OCI-LY1 (cell line): ENCODE measurements around the gene UCKL1.

Source experiments
- EZH2 ChIP-seq: fragments of 200-600 bp; sonication (generic), shearing (Covaris generic); IDR thresholded peaks from 2 replicates; pipeline ENCODE4 v1.8.0; 2017; ENCODE audit warnings: borderline replicate concordance, mixed run types, mild to moderate bottlenecking, antibody characterized with exemption, low read length, moderate library complexity, mixed read lengths
- TF ChIP-seq, protein P1 (sequence below): fragments of 200-600 bp; sonication (generic), shearing (Covaris generic); IDR thresholded peaks from 2 replicates; pipeline ENCODE4 v1.5.1; 2017; ENCODE audit warnings: mild to moderate bottlenecking, antibody characterized with exemption, low read length, moderate library complexity, mixed read lengths

DNA sequence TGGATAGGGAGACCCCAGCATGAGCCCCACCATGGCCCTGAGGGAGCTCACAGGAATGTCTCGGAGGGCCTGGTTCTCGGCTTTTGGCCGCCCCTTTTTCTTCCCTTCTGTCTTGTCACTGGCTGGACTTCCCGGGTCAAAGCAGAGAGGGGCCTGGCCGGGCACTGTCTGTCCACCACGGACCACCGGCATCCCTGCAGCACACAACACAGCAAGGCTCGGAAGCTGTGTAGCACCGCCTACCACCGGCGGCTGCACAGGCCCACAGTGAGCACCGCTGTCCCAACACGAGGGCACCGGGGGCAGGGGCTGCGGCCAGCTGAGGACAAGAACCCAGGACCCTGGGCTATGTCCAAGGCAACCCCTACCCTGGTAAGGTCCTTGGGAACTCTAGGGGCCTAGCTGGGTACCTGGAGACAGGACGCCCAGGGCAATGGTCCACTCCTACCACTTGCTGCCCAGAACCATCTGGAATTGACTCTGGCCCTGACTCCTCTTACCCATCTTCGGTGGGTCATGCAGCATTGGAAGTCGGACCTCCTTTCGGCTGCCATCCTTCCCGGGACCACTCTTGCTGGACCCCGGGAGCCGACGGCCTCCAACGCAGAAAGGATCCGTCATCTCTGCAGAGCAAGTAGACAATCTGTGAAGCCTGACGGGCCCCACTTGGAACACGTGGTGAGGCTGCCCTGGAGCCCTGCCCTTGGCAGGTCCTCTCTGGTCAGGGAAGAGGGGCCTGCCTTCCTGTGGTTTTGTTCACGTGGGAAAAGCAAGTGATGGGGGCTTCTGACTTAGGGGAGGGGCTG lies 11.3 kb upstream of the UCKL1 start:
- TF ChIP-seq, protein P1, sequence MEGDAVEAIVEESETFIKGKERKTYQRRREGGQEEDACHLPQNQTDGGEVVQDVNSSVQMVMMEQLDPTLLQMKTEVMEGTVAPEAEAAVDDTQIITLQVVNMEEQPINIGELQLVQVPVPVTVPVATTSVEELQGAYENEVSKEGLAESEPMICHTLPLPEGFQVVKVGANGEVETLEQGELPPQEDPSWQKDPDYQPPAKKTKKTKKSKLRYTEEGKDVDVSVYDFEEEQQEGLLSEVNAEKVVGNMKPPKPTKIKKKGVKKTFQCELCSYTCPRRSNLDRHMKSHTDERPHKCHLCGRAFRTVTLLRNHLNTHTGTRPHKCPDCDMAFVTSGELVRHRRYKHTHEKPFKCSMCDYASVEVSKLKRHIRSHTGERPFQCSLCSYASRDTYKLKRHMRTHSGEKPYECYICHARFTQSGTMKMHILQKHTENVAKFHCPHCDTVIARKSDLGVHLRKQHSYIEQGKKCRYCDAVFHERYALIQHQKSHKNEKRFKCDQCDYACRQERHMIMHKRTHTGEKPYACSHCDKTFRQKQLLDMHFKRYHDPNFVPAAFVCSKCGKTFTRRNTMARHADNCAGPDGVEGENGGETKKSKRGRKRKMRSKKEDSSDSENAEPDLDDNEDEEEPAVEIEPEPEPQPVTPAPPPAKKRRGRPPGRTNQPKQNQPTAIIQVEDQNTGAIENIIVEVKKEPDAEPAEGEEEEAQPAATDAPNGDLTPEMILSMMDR, result no peak
- TF ChIP-seq EZH2, result no peak
